ENCODE measurements around the gene RTN4IP1. TPM values are rescaled to one million over a fixed set of nuclear protein-coding genes. Genes with fewer than 3 reads are reported as not detected.

The RTN4IP1 gene
- total RNA-seq, 1 experiment from 2014 or later = 7.3 TPM

DNA sequence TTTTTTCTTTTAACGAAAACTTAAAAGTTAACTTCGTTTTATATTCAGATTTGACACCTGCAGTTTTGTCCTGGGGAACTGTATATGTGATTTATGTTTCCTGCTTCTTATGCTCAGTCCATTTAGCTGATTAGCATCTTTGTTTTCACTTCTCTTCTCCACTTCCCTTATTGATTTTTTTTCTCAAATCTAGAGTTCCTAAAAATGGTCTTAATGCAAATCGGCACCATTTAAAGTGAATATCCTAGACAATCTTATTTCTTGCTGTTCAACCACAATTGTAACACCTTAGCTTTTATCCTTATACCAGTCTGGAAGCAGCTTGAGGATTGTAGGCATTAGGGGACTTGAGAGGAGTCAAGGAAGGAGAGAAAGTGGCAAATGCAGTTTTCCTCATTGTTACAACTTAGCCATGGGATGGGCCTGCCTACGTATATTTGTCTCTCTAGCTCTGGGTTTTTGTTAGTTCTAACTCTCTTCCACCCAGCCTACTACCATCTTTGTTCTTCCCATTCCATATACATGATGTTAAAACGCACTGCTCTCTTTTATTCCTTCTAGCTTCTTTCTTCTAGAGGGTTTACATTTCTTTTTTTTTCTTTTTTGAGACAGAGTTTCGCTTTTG is 8.5 kb upstream of the RTN4IP1 start:
- Histone ChIP-seq H4K20me1 (ENCODE audit: low read length) (no peaks in the 10 kb centered on the region), H3K9me2 (replicated peaks; ENCODE audit: low read length) (no peaks in the 10 kb centered on the region), H3K36me3 (ENCODE audit: low read depth, low read length) (peaks cover 11% of the 10 kb centered on the region; the same call in 1 of the 2 replicates), H3K9me3 (ENCODE audit: low read length) (no peaks in the 10 kb centered on the region), H2AFZ (ENCODE audit: low read length) (no peak overlapping the region), H3K4me3 (ENCODE audit: low read length) (no peak overlapping the region), H3K4me1 (ENCODE audit: insufficient read depth, low read length) (peaks cover 7% of the 10 kb centered on the region), H3K4me2 (ENCODE audit: low read length) (no peak overlapping the region), H3K27me3 (ENCODE audit: low read length) (no peaks in the 10 kb centered on the region), H3F3A (ENCODE audit: low read length, unreplicated experiment) (no peaks in the 10 kb centered on the region), H3K27ac (ENCODE audit: low read length) (no peak overlapping the region), H3K9ac (ENCODE audit: low read length) (no peak overlapping the region), H3K79me2 (ENCODE audit: low read length) (peaks cover 65% of the 10 kb centered on the region)
- ChIA-PET CTCF (no interaction called here), POLR2A (ENCODE audit: unreplicated experiment) (no interaction called here)
- intact Hi-C loops (cut with micrococcal nuclease) = no loop called here
- no peak for TF ChIP-seq EZH2 (IDR thresholded peaks at IDR 0.05; ENCODE audit: low read length, unreplicated experiment)
- no peak for TF ChIP-seq EZH2phosphoT487 (IDR thresholded peaks at IDR 0.05; ENCODE audit: borderline replicate concordance, low read length)
- no peak for TF ChIP-seq CTCF (conservative IDR thresholded peaks at IDR 0.05; ENCODE audit: low read depth, low read length)
- DNase-seq = no peak
- no TSS peak for BruUV-seq (replicated peaks)
- no peak for ATAC-seq

DNA sequence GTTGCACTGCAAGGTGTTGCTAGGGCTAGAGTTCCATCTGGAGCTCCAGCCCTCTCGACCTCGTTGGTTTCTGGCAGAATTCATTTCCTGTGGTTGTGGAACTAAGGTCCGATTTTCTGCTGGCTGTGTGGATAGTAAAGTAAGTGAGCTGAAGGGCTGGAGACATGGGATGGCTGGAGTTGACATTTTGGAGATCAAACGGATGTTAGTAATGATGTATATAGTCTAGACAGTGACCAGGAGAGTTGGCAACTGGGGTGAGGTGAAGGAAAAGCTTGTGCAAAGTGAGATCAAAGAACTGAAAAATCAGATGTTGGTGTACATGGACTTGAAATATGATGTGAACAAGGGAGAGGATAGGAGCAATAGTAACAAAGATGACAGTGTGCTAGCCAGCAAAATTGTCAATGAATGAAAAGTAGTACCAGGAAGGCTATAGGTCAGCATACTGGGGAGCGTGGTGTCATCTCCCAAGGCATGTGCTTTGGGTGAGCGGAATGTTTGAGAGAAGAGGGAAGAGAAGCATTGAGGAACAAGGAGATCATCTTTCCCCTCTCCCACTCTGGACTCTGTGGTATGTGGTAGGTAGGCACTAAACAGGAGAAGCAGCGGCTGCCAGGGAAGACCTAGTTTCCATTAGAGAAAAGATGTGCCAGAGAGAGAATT is 7.9 kb upstream of the RTN4IP1 start:
- ChIA-PET CTCF (no interaction called here), POLR2A (ENCODE audit: unreplicated experiment) (no interaction called here)
- H3K4me3 ChIP-seq (ENCODE audit: low read length) = no peak overlapping the region
- TF ChIP-seq CTCF (conservative IDR thresholded peaks at IDR 0.05; ENCODE audit: low read depth, low read length) = no peak
- no TSS peak for BruUV-seq (replicated peaks)
- H3K36me3 ChIP-seq (ENCODE audit: low read depth, low read length) = peaks cover 5% of the 10 kb centered on the region; the same call in 1 of the 2 replicates
- no peaks in the 10 kb centered on the region for H4K20me1 ChIP-seq (ENCODE audit: low read length)
- H3K9ac ChIP-seq (ENCODE audit: low read length) = no peak overlapping the region
- H3K4me2 ChIP-seq (ENCODE audit: low read length) = no peak overlapping the region
- H3F3A ChIP-seq (ENCODE audit: low read length, unreplicated experiment) = no peaks in the 10 kb centered on the region
- no peak overlapping the region for H2AFZ ChIP-seq (ENCODE audit: low read length)
- H3K4me1 ChIP-seq (ENCODE audit: insufficient read depth, low read length) = peaks cover under 1% of the 10 kb centered on the region
- no peak for ATAC-seq
- peaks cover 70% of the 10 kb centered on the region for H3K79me2 ChIP-seq (ENCODE audit: low read length)
- H3K9me3 ChIP-seq (ENCODE audit: low read length) = no peaks in the 10 kb centered on the region
- H3K9me2 ChIP-seq (replicated peaks; ENCODE audit: low read length) = no peaks in the 10 kb centered on the region
- intact Hi-C loops (cut with micrococcal nuclease) = no loop called here
- H3K27ac ChIP-seq (ENCODE audit: low read length) = no peak overlapping the region
- DNase-seq = no peak
- no peaks in the 10 kb centered on the region for H3K27me3 ChIP-seq (ENCODE audit: low read length)

- intact Hi-C loops (cut with micrococcal nuclease) = no loop called here
- H3K4me2 ChIP-seq (ENCODE audit: low read length) = no peak overlapping the region
- peaks cover 3% of the 10 kb centered on the region; the same call in 1 of the 2 replicates for H3K4me1 ChIP-seq (ENCODE audit: insufficient read depth, low read length)
- H3K9ac ChIP-seq (ENCODE audit: low read length) = no peak overlapping the region
- H3F3A ChIP-seq (ENCODE audit: low read length, unreplicated experiment) = no peaks in the 10 kb centered on the region
- H3K36me3 ChIP-seq (ENCODE audit: low read depth, low read length) = no peaks in the 10 kb centered on the region
- CTCF ChIA-PET = no interaction called here
- peaks cover 87% of the 10 kb centered on the region for H3K79me2 ChIP-seq (ENCODE audit: low read length)
- no peaks in the 10 kb centered on the region for H4K20me1 ChIP-seq (ENCODE audit: low read length)
- no peaks in the 10 kb centered on the region for H3K9me2 ChIP-seq (replicated peaks; ENCODE audit: low read length)
- no peak overlapping the region for H2AFZ ChIP-seq (ENCODE audit: low read length)
- TF ChIP-seq EZH2phosphoT487 (IDR thresholded peaks at IDR 0.05; ENCODE audit: borderline replicate concordance, low read length) = no peak
- TF ChIP-seq EZH2 (IDR thresholded peaks at IDR 0.05; ENCODE audit: low read length, unreplicated experiment) = no peak
- no peak for TF ChIP-seq CTCF (conservative IDR thresholded peaks at IDR 0.05; ENCODE audit: low read depth, low read length)
- H3K27me3 ChIP-seq (ENCODE audit: low read length) = no peaks in the 10 kb centered on the region
- no peak overlapping the region for H3K4me3 ChIP-seq (ENCODE audit: low read length)
- no peaks in the 10 kb centered on the region for H3K9me3 ChIP-seq (ENCODE audit: low read length)
- no peak overlapping the region for H3K27ac ChIP-seq (ENCODE audit: low read length)
- POLR2A ChIA-PET (ENCODE audit: unreplicated experiment) = no interaction called here
- DNase-seq = no peak
- BruUV-seq (replicated peaks) = no TSS peak
- no peak for ATAC-seq
These were observed 5.3 kb upstream of the RTN4IP1 start for GRCh38 chr6:106634565-106634964.

Measured in PC-3 (cell line).